Measurements from ENCODE around the gene RELN.
"Not testable (repeated sequence)": the region's sequence is repeated elsewhere in the genome, so short reads cannot be mapped to it uniquely, and the experiment has no call there.

RELN gene

GRCh38 chr7:103560136-103560535, 429.3 kb downstream of the RELN start:
- no peak for DNase-seq (ENCODE audit: low spot score)

- DNase-seq (ENCODE audit: low spot score) = no peak
Measured at GRCh38 chr7:103551016-103551415, 438.4 kb downstream of the RELN start.

GRCh38 chr7:103549786-103550185, 439.7 kb downstream of the RELN start:
- no peak for DNase-seq (ENCODE audit: low spot score)

- DNase-seq (ENCODE audit: low spot score) = no peak
Measured at GRCh38 chr7:103547451-103548284, 441.8 kb downstream of the RELN start.

- no peak for DNase-seq (ENCODE audit: low spot score)
Measured at GRCh38 chr7:103542470-103542869, 447.0 kb downstream of the RELN start.

- DNase-seq (ENCODE audit: low spot score) = no peak
Measured at GRCh38 chr7:103541947-103542346, 447.5 kb downstream of the RELN start.

GRCh38 chr7:103541026-103541425, 448.4 kb downstream of the RELN start:
- peak; percentile 97 for DNase-seq (ENCODE audit: low spot score)

- no peak for DNase-seq (ENCODE audit: low spot score)
Measured at GRCh38 chr7:103540338-103540737, 449.1 kb downstream of the RELN start.

- DNase-seq (ENCODE audit: low spot score) = no peak
Measured at GRCh38 chr7:103539875-103540274, 449.6 kb downstream of the RELN start.

GRCh38 chr7:103538964-103539709, 450.3 kb downstream of the RELN start:
- DNase-seq (ENCODE audit: low spot score) = peak; percentile 81

GRCh38 chr7:103533761-103534160, 455.7 kb downstream of the RELN start:
- no peak for DNase-seq (ENCODE audit: low spot score)

GRCh38 chr7:103532955-103533354, 456.5 kb downstream of the RELN start:
- DNase-seq (ENCODE audit: low spot score) = peak; percentile 86

- no peak for DNase-seq (ENCODE audit: low spot score)
Measured at GRCh38 chr7:103528152-103528551, 461.3 kb downstream of the RELN start.

GRCh38 chr7:103525937-103526336, 463.5 kb downstream of the RELN start:
- DNase-seq (ENCODE audit: low spot score) = no peak

- DNase-seq (ENCODE audit: low spot score) = peak; percentile 82
Measured at GRCh38 chr7:103524042-103524907, 465.2 kb downstream of the RELN start.

- DNase-seq (ENCODE audit: low spot score) = no peak
Measured at GRCh38 chr7:103521937-103522336, 467.5 kb downstream of the RELN start.

- no peak for DNase-seq (ENCODE audit: low spot score)
Measured at GRCh38 chr7:103504505-103505135, 484.8 kb downstream of the RELN start.

- no peak for DNase-seq (ENCODE audit: low spot score)
Measured at GRCh38 chr7:103501206-103501605, 488.3 kb downstream of the RELN start.

GRCh38 chr7:103499976-103500375, 489.5 kb downstream of the RELN start:
- no peak for DNase-seq (ENCODE audit: low spot score)

GRCh38 chr7:103487419-103487818, 502.0 kb downstream of the RELN start:
- no peak for DNase-seq (ENCODE audit: low spot score)

GRCh38 chr7:103486873-103487272, 502.6 kb downstream of the RELN start:
- not testable (repeated sequence) for DNase-seq (ENCODE audit: low spot score)

GRCh38 chr7:103480771-103481170, 508.7 kb downstream of the RELN start:
- DNase-seq (ENCODE audit: low spot score) = no peak

Measured in putamen (tissue), 1 donor.